Karpas-422 (cell line): Measurements from ENCODE around the gene ALOX15B. TPM values are rescaled to one million over a fixed set of nuclear protein-coding genes. Genes with fewer than 3 reads are reported as not detected.

ENCODE experiments used
- small RNA-seq: library from RNA; depleted of rRNA; stranded (forward); fragments of <200 nt; gene quantifications from one replicate; pipeline ENCODE3, GENCODE V24; 2014
- total RNA-seq: library from RNA; depleted of rRNA; stranded (reverse); fragments of >200 nt; shearing (Covaris generic); gene quantifications from 2 replicates; pipeline ENCODE4 v1.2.3, GENCODE V29; 2014; ENCODE audit warnings: low replicate concordance; rRNA removed

Gene ALOX15B
- total RNA-seq, 1 experiment from 2014 or later: not detected

Small RNA genes lying within 50 kb of the gene (small RNA-seq; reads per million reads assigned to genes)
- not detected for gene MIR4314

Other genes starting within 250 kb of the ALOX15B start
- 11.9 and 34.6 TPM in 2 replicates for gene KDM6B, start 204.8 kb upstream of the ALOX15B start, total RNA-seq
- gene TMEM88, start 184.0 kb upstream of the ALOX15B start, total RNA-seq: 0.69 and 1.4 TPM in 2 replicates
- gene NAA38, start 181.5 kb upstream of the ALOX15B start, total RNA-seq: 313 and 321 TPM in 2 replicates
- 8.5 and 10.9 TPM in 2 replicates for gene CYB5D1, start 181.1 kb upstream of the ALOX15B start, total RNA-seq
- 191 and 346 TPM in 2 replicates for gene CHD3, start 150.3 kb upstream of the ALOX15B start, total RNA-seq
- 2.1 and 3.5 TPM in 2 replicates for gene RNF227, start 122.8 kb upstream of the ALOX15B start, total RNA-seq
- 5.6 and 10.0 TPM in 2 replicates for gene KCNAB3, start 109.2 kb upstream of the ALOX15B start, total RNA-seq
- gene TRAPPC1, start 107.1 kb upstream of the ALOX15B start, total RNA-seq: 54.4 and 60.8 TPM in 2 replicates
- 14.6 and 28.5 TPM in 2 replicates for gene CNTROB, start 106.9 kb upstream of the ALOX15B start, total RNA-seq
- gene GUCY2D, start 36.4 kb upstream of the ALOX15B start, total RNA-seq: not detected in 2 replicates
- 0.22 and 1.5 TPM in 2 replicates for gene ALOX12B, start 48.7 kb downstream of the ALOX15B start, total RNA-seq
- gene ALOXE3, start 79.5 kb downstream of the ALOX15B start, total RNA-seq: 0.18 TPM in 1 of 2 replicates, not detected in the other
- gene HES7, start 85.0 kb downstream of the ALOX15B start, total RNA-seq: 0.37 and 2.1 TPM in 2 replicates
- 12.7 and 24.0 TPM in 2 replicates for gene PER1, start 113.3 kb downstream of the ALOX15B start, total RNA-seq
- gene VAMP2, start 123.9 kb downstream of the ALOX15B start, total RNA-seq: 24.5 and 47.7 TPM in 2 replicates
- gene TMEM107, start 137.3 kb downstream of the ALOX15B start, total RNA-seq: 70.7 and 134 TPM in 2 replicates
- gene BORCS6, start 151.1 kb downstream of the ALOX15B start, total RNA-seq: 10.3 and 34.4 TPM in 2 replicates
- 71.0 and 82.4 TPM in 2 replicates for gene AURKB, start 171.5 kb downstream of the ALOX15B start, total RNA-seq
- gene CTC1, start 209.0 kb downstream of the ALOX15B start, total RNA-seq: 16.4 and 19.7 TPM in 2 replicates
- 39.9 and 129 TPM in 2 replicates for gene PFAS, start 210.2 kb downstream of the ALOX15B start, total RNA-seq
- 25.5 and 41.3 TPM in 2 replicates for gene RANGRF, start 249.6 kb downstream of the ALOX15B start, total RNA-seq